Peyer's patch (tissue), 4 donors: Measurements from ENCODE around the gene PDE1C. TPM values are rescaled to one million over a fixed set of nuclear protein-coding genes. Genes with fewer than 3 reads are reported as not detected.
"Not testable (repeated sequence)": the region's sequence is repeated elsewhere in the genome, so short reads cannot be mapped to it uniquely, and the experiment has no call there.

Source experiments
- DNase-seq, 3 donors: peaks; one replicate each; pipeline ENCODE4 v3.0.0-alpha.2; 2017 to 2019
- H3K27ac ChIP-seq, 4 donors: fragments of 200-600 bp; sonication (generic); one replicate each; pipeline ENCODE4 v1.5.1; 2016 to 2019
- H3K27me3 ChIP-seq, 2 donors: fragments of 200-600 bp; sonication (generic); one replicate each; pipeline ENCODE4 v1.5.1; 2019
- H3K36me3 ChIP-seq, 3 donors: fragments of 200-600 bp; sonication (generic); one replicate each; pipeline ENCODE4 v1.5.1; 2016 to 2019
- H3K4me1 ChIP-seq, 4 donors: fragments of 200-600 bp; sonication (generic); one replicate each; pipeline ENCODE4 v1.5.1; 2016 to 2019
- H3K4me3 ChIP-seq, 4 donors: fragments of 200-600 bp; sonication (generic); 1 replicate in 3 of 4; 2 replicates in 1 of 4; pipeline ENCODE4 v1.5.1; 2016 to 2019; ENCODE audit warnings: mild to moderate bottlenecking in 1 of 4
- H3K9me3 ChIP-seq, 4 donors: fragments of 200-600 bp; sonication (generic); one replicate each; pipeline ENCODE4 v1.5.1; 2016 to 2019; ENCODE audit warnings: mild to moderate bottlenecking in 1 of 4
- POLR2A ChIP-seq, 2 donors: fragments of 450-650 bp; IDR thresholded peaks; one replicate each; pipeline ENCODE4 v1.5.1; 2017; ENCODE audit warnings: antibody characterized with exemption in 2 of 2, mild to moderate bottlenecking in 2 of 2, moderate library complexity in 2 of 2
- total RNA-seq, 4 donors: library from RNA; depleted of rRNA; stranded (reverse); fragments of >200 nt; gene quantifications; one replicate each; pipeline ENCODE4 v1.1.0, GENCODE V29; 2016
- TF ChIP-seq, protein P1 (sequence below), 6 experiments: fragments of 450-650 bp in 4 of 6; fragments of 200-600 bp in 2 of 6; sonication (generic) in 1 of 6; IDR thresholded peaks; one replicate each; pipeline ENCODE4 v1.5.1; 2017 to 2019; ENCODE audit warnings: antibody characterized with exemption in 6 of 6, mild to moderate bottlenecking in 3 of 6, moderate library complexity in 1 of 6

The PDE1C gene
- total RNA-seq, 4 donors from 2014 or later: 2.5 to 15.7 (median 3.3) TPM

DNA sequence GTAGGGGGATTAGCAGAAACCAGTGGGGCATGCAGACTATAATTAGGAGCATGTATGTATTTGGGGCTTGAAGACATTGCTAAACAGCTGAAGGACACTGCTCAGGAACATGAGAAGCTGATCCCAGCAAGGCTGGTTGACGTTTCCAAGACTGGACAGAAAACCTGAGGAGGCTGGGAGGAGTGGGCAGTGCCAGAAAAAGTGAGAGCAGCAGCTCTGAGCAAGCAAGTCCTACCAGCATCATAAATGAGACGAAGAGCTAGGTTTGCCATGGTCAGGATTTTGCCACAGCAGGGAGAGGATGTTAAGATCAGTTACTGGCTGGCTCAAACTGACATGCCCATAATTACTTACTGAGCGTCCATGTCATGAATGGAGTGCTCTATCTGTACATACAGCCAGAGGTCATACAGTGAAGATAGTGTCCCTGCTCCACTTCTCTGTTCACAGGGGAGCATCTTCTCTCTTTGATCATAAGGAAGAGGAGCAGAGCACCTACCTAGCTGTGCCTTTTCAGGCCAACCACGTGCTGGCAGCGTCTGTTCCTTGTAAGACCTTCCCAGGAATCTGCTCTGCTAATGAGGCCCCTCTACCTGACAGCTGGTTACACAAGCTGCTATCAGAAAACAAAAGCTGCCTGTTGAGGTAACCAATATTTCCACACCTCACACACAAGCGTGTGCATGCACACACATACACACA is 44.7 kb downstream of the PDE1C start:
- no peaks in the 10 kb centered on the region for H3K9me3 ChIP-seq
- H3K27me3 ChIP-seq: no peaks in the 10 kb centered on the region
- H3K27ac ChIP-seq: no peak overlapping the region
- no peaks in the 10 kb centered on the region for H3K4me1 ChIP-seq
- DNase-seq: no peak
- no peaks in the 10 kb centered on the region for H3K36me3 ChIP-seq
- TF ChIP-seq, protein P1, sequence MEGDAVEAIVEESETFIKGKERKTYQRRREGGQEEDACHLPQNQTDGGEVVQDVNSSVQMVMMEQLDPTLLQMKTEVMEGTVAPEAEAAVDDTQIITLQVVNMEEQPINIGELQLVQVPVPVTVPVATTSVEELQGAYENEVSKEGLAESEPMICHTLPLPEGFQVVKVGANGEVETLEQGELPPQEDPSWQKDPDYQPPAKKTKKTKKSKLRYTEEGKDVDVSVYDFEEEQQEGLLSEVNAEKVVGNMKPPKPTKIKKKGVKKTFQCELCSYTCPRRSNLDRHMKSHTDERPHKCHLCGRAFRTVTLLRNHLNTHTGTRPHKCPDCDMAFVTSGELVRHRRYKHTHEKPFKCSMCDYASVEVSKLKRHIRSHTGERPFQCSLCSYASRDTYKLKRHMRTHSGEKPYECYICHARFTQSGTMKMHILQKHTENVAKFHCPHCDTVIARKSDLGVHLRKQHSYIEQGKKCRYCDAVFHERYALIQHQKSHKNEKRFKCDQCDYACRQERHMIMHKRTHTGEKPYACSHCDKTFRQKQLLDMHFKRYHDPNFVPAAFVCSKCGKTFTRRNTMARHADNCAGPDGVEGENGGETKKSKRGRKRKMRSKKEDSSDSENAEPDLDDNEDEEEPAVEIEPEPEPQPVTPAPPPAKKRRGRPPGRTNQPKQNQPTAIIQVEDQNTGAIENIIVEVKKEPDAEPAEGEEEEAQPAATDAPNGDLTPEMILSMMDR (IDR thresholded peaks at IDR 0.05): no peak
- no peak for TF ChIP-seq POLR2A (IDR thresholded peaks at IDR 0.05)
- H3K4me3 ChIP-seq: no peak overlapping the region

DNA sequence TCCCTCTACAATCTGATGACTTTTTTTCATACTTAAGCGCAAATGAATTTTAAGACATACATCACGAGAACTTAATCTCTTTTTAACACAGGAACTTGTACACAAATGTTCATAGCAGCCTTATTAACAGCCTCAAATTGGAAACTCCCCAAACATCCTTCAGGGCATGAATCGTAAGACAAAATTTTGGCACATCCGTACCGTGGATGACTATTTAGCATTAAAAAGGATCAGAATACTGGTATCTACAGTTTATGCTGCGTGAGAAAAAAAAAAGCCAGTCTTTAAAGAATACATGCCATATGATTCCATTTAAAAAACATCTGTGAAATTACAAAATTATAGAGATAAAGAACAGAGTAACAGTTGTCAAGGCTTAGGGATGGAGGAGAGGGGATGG is 46.8 kb downstream of the PDE1C start:
- Histone ChIP-seq H3K36me3 (no peaks in the 10 kb centered on the region), H3K27ac (no peak overlapping the region), H3K4me3 (no peak overlapping the region), H3K27me3 (no peaks in the 10 kb centered on the region), H3K4me1 (no peaks in the 10 kb centered on the region), H3K9me3 (no peaks in the 10 kb centered on the region)
- TF ChIP-seq POLR2A (IDR thresholded peaks at IDR 0.05): no peak
- DNase-seq: no peak

DNA sequence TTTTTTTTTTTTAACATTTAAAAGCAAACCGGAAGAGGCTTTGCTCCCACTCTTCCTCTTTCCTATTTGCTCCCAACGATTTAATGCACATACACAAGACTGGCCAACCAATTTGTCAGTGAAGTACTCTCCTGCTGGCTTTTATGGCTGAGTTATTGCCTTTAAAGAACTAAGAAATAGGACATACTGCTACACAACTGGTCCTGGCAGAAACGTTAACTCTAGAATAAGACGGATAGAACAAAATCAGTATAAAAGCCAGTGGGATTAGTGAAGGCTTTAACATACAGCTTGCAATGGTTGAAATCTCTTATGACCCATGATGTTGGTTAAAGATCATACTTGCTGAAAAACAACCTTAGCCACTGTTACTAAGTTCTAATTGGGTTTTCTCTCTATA is 47.2 kb downstream of the PDE1C start:
- no peaks in the 10 kb centered on the region for H3K36me3 ChIP-seq
- no peaks in the 10 kb centered on the region for H3K9me3 ChIP-seq
- no peak overlapping the region for H3K4me3 ChIP-seq
- H3K27ac ChIP-seq: no peak overlapping the region
- H3K27me3 ChIP-seq: no peaks in the 10 kb centered on the region
- no peaks in the 10 kb centered on the region for H3K4me1 ChIP-seq
- TF ChIP-seq, protein P1 (IDR thresholded peaks at IDR 0.05): no peak
- TF ChIP-seq POLR2A (IDR thresholded peaks at IDR 0.05): no peak
- no peak for DNase-seq

DNA sequence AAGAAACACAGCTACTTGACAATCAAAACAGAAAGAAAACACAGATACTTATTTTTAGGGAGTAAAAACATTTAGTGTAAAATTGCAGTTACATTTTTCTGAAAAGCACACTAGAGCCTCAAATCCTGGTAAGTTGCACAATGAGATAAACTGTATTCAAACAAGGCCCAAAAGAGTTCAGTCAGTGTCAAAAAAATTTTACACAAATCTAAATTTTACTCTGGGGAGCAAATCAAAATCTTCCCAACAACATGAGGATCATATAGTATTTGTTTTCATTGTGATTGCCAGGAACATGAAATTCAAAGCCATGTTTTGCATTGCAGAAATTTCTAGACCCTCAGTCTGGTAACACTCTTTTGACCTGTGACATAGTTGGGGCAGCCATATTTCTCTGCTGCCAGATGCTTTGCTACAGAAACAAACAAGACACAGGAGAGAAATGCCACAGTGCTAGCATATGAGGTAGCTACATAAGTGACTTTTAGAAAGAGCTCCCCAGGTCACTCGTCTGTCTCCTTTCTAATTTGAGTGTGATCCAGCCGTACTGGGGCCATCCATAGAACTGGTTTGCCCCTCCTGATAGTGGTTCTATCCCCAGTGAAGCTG is 49.6 kb downstream of the PDE1C start:
- TF ChIP-seq, protein P1 (IDR thresholded peaks at IDR 0.05): no peak
- TF ChIP-seq POLR2A (IDR thresholded peaks at IDR 0.05): no peak
- H3K27ac ChIP-seq: no peak overlapping the region

DNA sequence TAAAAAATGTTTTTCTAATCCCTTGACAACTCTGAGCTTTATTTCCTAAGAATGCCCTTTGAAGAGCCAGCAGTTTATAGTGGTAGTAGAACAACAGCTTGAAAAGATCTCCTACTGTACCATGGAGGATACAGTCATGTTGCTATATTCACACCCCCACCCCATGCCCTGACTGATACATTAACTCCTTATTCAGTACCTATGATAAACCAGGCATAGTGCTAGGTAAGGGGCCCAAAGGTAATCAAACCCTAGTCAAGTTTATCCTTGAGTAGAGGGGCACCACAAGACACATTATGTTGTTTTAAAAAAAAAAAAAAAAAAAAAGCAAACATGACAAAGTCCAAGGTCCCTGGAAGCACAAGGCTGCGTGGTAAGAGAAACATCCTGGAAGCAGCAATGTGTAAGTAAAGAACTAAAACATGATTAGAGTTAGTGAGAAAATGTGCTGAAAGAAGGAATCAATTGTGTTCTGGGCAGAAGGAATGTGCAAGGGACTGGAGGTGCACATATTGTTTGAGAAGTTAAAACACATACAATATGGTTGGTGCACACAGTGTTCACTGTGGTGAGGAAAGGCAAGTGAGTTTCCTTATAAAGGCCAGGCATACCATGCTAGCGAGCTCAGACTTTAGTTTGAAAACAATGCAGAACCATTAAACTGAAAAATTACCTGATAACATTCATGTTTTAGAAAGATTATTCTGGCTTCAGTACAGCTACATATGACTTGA is 51.2 kb downstream of the PDE1C start:
- H3K27ac ChIP-seq: no peak overlapping the region
- H3K9me3 ChIP-seq: no peaks in the 10 kb centered on the region
- no peaks in the 10 kb centered on the region for H3K4me1 ChIP-seq
- H3K36me3 ChIP-seq: no peaks in the 10 kb centered on the region
- no peak overlapping the region for H3K4me3 ChIP-seq
- DNase-seq: no peak
- TF ChIP-seq POLR2A (IDR thresholded peaks at IDR 0.05): no peak
- TF ChIP-seq, protein P1 (IDR thresholded peaks at IDR 0.05): no peak
- H3K27me3 ChIP-seq: no peaks in the 10 kb centered on the region

More for the DNA sequence above, 49.6 kb downstream of the PDE1C start:
- Histone ChIP-seq H3K4me1 (no peaks in the 10 kb centered on the region), H3K36me3 (no peaks in the 10 kb centered on the region), H3K27me3 (no peaks in the 10 kb centered on the region), H3K4me3 (no peak overlapping the region), H3K9me3 (no peaks in the 10 kb centered on the region)
- DNase-seq: no peak

DNA sequence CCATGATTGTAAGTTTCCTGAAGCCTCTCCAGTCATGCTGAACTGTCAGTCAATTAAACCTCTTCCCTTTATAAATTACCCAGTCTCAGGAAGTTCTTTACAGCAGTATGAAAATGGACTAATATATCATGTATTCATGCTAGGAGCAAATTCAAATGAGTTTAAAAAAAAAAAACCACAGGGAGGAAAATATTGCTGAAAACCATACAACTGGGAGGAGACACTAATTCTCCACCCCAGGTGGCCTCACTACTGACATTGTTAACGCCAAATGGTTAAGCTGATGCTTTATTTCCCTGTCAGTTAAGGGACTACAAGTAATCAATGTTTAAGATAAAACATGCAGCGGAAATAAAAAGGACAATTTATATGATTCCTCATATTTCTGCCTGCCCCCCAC is 55.1 kb downstream of the PDE1C start:
- Histone ChIP-seq H3K27ac (no peak overlapping the region), H3K9me3 (no peaks in the 10 kb centered on the region), H3K27me3 (no peaks in the 10 kb centered on the region), H3K4me1 (no peaks in the 10 kb centered on the region), H3K36me3 (no peaks in the 10 kb centered on the region), H3K4me3 (no peak overlapping the region)
- DNase-seq: no peak
- TF ChIP-seq POLR2A (IDR thresholded peaks at IDR 0.05): no peak
- TF ChIP-seq, protein P1 (IDR thresholded peaks at IDR 0.05): no peak

DNA sequence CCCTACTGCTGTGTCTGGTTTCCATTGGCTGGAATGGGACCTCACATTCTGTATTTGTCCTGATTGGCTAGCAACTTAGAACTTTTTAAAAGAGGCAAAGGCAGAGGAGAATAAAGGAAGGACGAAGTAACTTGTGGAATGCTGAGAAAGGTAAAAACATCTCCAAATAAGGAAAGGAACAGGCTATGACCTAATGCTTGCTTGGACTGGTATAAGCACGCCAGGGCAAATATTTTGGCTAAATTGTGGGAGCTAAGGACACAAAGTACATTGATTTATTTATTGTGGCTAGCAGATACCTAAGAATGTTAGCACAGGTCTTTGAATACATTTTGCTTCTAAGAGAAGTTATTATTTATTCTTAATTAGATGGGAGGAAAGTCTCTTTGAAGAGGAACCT is 56.7 kb downstream of the PDE1C start:
- not testable (repeated sequence) for H3K4me1 ChIP-seq, H3K36me3 ChIP-seq, H3K9me3 ChIP-seq, H3K27me3 ChIP-seq, H3K27ac ChIP-seq, H3K4me3 ChIP-seq, DNase-seq
